IMR-90 (cell line): ENCODE measurements around the gene SHISAL1. TPM values are rescaled to one million over a fixed set of nuclear protein-coding genes. Genes with fewer than 3 reads are reported as not detected.
A peak's percentile ranks its signal among the peaks of the same experiment; 100 is the strongest.

Experiments
- ATAC-seq: fragments of 200-7000 bp; cut with Tn5 transposase; 2 replicates; pipeline ENCODE4 v1.9.1; 2020; ENCODE audit warnings: low read depth, mild to moderate bottlenecking, moderate library complexity
- BruUV-seq: library from RNA; stranded (reverse); fragments of 400-500 nt; replicated peaks from 2 replicates; lab custom pipeline; 2021; lab: Mats Ljungman, UMichigan
- CTCF ChIA-PET: fragments of 300-600 bp; formaldehyde crosslinking; extraction: SDS; loops from one replicate; lab custom pipeline; 2021; ENCODE audit warnings: antibody characterized with exemption; lab: Yijun Ruan, JAX
- POLR2A ChIA-PET: fragments of 300-600 bp; sonication (Branson Sonifier 250); formaldehyde crosslinking; loops from one replicate; lab custom pipeline; 2022; ENCODE audit warnings: antibody characterized with exemption; ENCODE audit not compliant: unreplicated experiment; lab: Charles Lee
- DNase-seq: peaks from one replicate; pipeline ENCODE4 v3.0.0; 2013
- H2AFZ ChIP-seq: replicated peaks from 2 replicates; pipeline ENCODE3; 2013; ENCODE audit warnings: low read length, mild to moderate bottlenecking; ENCODE audit not compliant: poor library complexity
- H2AK5ac ChIP-seq: 2 replicates; pipeline ENCODE4 v1.6.1; 2013; ENCODE audit warnings: low read depth, low read length, inconsistent platforms
- H2AK9ac ChIP-seq: replicated peaks from 2 replicates; pipeline ENCODE3; 2013; ENCODE audit warnings: mild to moderate bottlenecking, low read depth, low read length, moderate library complexity; ENCODE audit not compliant: poor library complexity
- H2BK120ac ChIP-seq: 2 replicates; pipeline ENCODE4 v1.6.1; 2013; ENCODE audit warnings: low read depth, low read length, inconsistent platforms
- H2BK15ac ChIP-seq: 3 replicates; pipeline ENCODE4 v1.6.1; 2013; ENCODE audit warnings: low read depth, low read length, inconsistent platforms
- H2BK20ac ChIP-seq: 2 replicates; pipeline ENCODE4 v1.6.1; 2013; ENCODE audit warnings: low read depth, mild to moderate bottlenecking, inconsistent platforms, low read length, moderate library complexity
- H2BK5ac ChIP-seq: 2 replicates; pipeline ENCODE4 v1.6.1; 2013; ENCODE audit warnings: mild to moderate bottlenecking, low read depth, low read length, inconsistent platforms; ENCODE audit not compliant: poor library complexity, severe bottlenecking
- H3K14ac ChIP-seq: replicated peaks from 2 replicates; pipeline ENCODE4 v1.6.1; 2013; ENCODE audit warnings: low read depth, low read length, inconsistent platforms
- H3K18ac ChIP-seq: 2 replicates; pipeline ENCODE4 v1.6.1; 2013; ENCODE audit warnings: low read depth, low read length, control low read depth
- H3K23ac ChIP-seq: 2 replicates; pipeline ENCODE4 v1.6.1; 2013; ENCODE audit warnings: low read depth, low read length, inconsistent platforms
- H3K27ac ChIP-seq: 2 replicates; pipeline ENCODE4 v1.5.1; 2013; ENCODE audit warnings: mild to moderate bottlenecking, control low read depth, low read length; ENCODE audit not compliant: insufficient read depth
- H3K27me3 ChIP-seq: 2 replicates; pipeline ENCODE4 v1.6.1; 2013; ENCODE audit warnings: low read length; ENCODE audit not compliant: control insufficient read depth, insufficient read depth
- H3K36me3 ChIP-seq: 2 replicates; pipeline ENCODE4 v1.6.1; 2013; ENCODE audit warnings: low read length, mixed read lengths; ENCODE audit not compliant: control insufficient read depth, insufficient read depth
- H3K4ac ChIP-seq: 2 replicates; pipeline ENCODE4 v1.6.1; 2013; ENCODE audit warnings: low read depth, low read length, inconsistent platforms
- H3K4me1 ChIP-seq: 2 replicates; pipeline ENCODE4 v1.6.1; 2013; ENCODE audit warnings: low read length, mixed read lengths; ENCODE audit not compliant: control insufficient read depth, insufficient read depth
- H3K4me2 ChIP-seq: 2 replicates; pipeline ENCODE4 v1.6.1; 2013; ENCODE audit warnings: low read depth, mild to moderate bottlenecking, control low read depth, low read length, moderate library complexity
- H3K4me3 ChIP-seq: 2 replicates; pipeline ENCODE4 v1.5.1; 2013; ENCODE audit warnings: low read depth, mild to moderate bottlenecking, control low read depth, low read length, moderate library complexity; ENCODE audit not compliant: insufficient read depth
- H3K56ac ChIP-seq: 2 replicates; pipeline ENCODE4 v1.6.1; 2013; ENCODE audit warnings: low read length, inconsistent platforms; ENCODE audit not compliant: insufficient read depth; ENCODE audit errors: extremely low read depth
- H3K79me1 ChIP-seq, 2 experiments: 2 replicates each; pipeline ENCODE4 v1.6.1; 2013; ENCODE audit warnings: low read length in 2 of 2, inconsistent platforms in 1 of 2, low read depth in 1 of 2
- H3K9ac ChIP-seq: 2 replicates; pipeline ENCODE4 v1.6.1; 2013; ENCODE audit warnings: low read depth, low read length, control low read depth
- H3K9me1 ChIP-seq: 2 replicates; pipeline ENCODE4 v1.6.1; 2013; ENCODE audit warnings: low read length, inconsistent platforms; ENCODE audit not compliant: insufficient read depth
- H3K9me3 ChIP-seq: 2 replicates; pipeline ENCODE4 v1.6.1; 2013; ENCODE audit warnings: low read length; ENCODE audit not compliant: control insufficient read depth, insufficient read depth
- H4K20me1 ChIP-seq: 2 replicates; pipeline ENCODE4 v1.6.1; 2013; ENCODE audit warnings: low read length, inconsistent platforms; ENCODE audit not compliant: insufficient read depth
- H4K5ac ChIP-seq: 2 replicates; pipeline ENCODE4 v1.6.1; 2013; ENCODE audit warnings: mild to moderate bottlenecking, low read depth, low read length, control low read depth
- H4K8ac ChIP-seq, 2 experiments: 2 replicates each; pipeline ENCODE4 v1.6.1; 2013; ENCODE audit warnings: low read depth in 2 of 2, low read length in 2 of 2, control low read depth in 1 of 2, inconsistent platforms in 1 of 2
- H4K91ac ChIP-seq: 2 replicates; pipeline ENCODE4 v1.6.1; 2013; ENCODE audit warnings: low read depth, low read length, inconsistent platforms; ENCODE audit not compliant: insufficient read depth
- CEBPB ChIP-seq: IDR thresholded peaks from 2 replicates; pipeline ENCODE4 v1.6.1; 2012; ENCODE audit warnings: low read depth, low read length, improper control_type of control experiment
- CHD1 ChIP-seq: IDR thresholded peaks from 2 replicates; pipeline ENCODE4 v1.6.1; 2012; ENCODE audit warnings: low read depth, low read length, improper control_type of control experiment
- FOS ChIP-seq: fragments of 150-350 bp; IDR thresholded peaks from 2 replicates; pipeline ENCODE4 v1.6.1; 2016; ENCODE audit warnings: low read depth, low read length
- MAFK ChIP-seq: IDR thresholded peaks from 2 replicates; pipeline ENCODE4 v1.6.1; 2012; ENCODE audit warnings: low read depth, low read length, improper control_type of control experiment
- MAZ ChIP-seq: IDR thresholded peaks from 2 replicates; pipeline ENCODE4 v1.6.1; 2012; ENCODE audit warnings: low read depth, mild to moderate bottlenecking, low read length, improper control_type of control experiment, moderate library complexity, borderline replicate concordance
- MXI1 ChIP-seq: IDR thresholded peaks from 2 replicates; pipeline ENCODE4 v1.6.1; 2012; ENCODE audit warnings: low read depth, mild to moderate bottlenecking, low read length, moderate library complexity, borderline replicate concordance
- NFE2L2 ChIP-seq: fragments of 150-350 bp; IDR thresholded peaks from 2 replicates; pipeline ENCODE4 v1.6.1; 2016; ENCODE audit warnings: low read depth, mild to moderate bottlenecking, low read length
- RAD21 ChIP-seq: IDR thresholded peaks from 2 replicates; pipeline ENCODE4 v1.6.1; 2012; ENCODE audit warnings: low read length, improper control_type of control experiment
- RFX5 ChIP-seq: IDR thresholded peaks from 2 replicates; pipeline ENCODE4 v1.8.0; 2012; ENCODE audit warnings: low read depth, mild to moderate bottlenecking, low read length, moderate library complexity
- SMC3 ChIP-seq: fragments of 150-350 bp; IDR thresholded peaks from 2 replicates; pipeline ENCODE4 v1.6.1; 2016; ENCODE audit warnings: low read depth, mild to moderate bottlenecking, antibody characterized with exemption, low read length, moderate library complexity
- WGBS, 2 experiments: methylation state at CpG; one replicate each; pipeline versions ENCODE4 v1.1.5 to v1.1.7; 2013; ENCODE audit warnings: missing lambda C conversion rate in 2 of 2; ENCODE audit not compliant: insufficient read length in 1 of 2; ENCODE audit errors: extremely low coverage in 2 of 2; 5-methylcytosine and 5-hydroxymethylcytosine counted together
- dilution Hi-C: fragments of 300-500 bp; cut with HindIII; formaldehyde crosslinking; loops from one replicate; pipeline ENCODE4 v1.14.3; 2018; ENCODE audit warnings: low sequenced_read_pairs; ENCODE audit not compliant: unreplicated experiment
- in situ Hi-C: fragments of 300-500 bp; cut with MboI; formaldehyde crosslinking; loops from 3 replicates; pipeline ENCODE4 v1.14.3; 2019; ENCODE audit warnings: low sequenced_read_pairs, inconsistent platforms, mixed read lengths
- intact Hi-C: fragments of 100-400 bp; cut with micrococcal nuclease; formaldehyde crosslinking; loops from 2 replicates; pipeline ENCODE4 v1.10.0; 2022
- polyA plus RNA-seq, 3 experiments: library from polyadenylated mRNA; depleted of rRNA; stranded (reverse); fragments of >200 nt; gene quantifications; 2 replicates each; pipeline ENCODE4 v1.2.3, GENCODE V29; 2012; ENCODE audit warnings: low replicate concordance in 1 of 3
- total RNA-seq: library from RNA; depleted of rRNA; stranded (reverse); fragments of >200 nt; gene quantifications from 2 replicates; pipeline ENCODE4 v1.2.3, GENCODE V29; 2012
- TF ChIP-seq, protein P1 (sequence below): fragments of 150-350 bp; IDR thresholded peaks from 2 replicates; pipeline ENCODE4 v1.6.1; 2016; ENCODE audit warnings: low read depth, mild to moderate bottlenecking, low read length, moderate library complexity, borderline replicate concordance
- TF ChIP-seq, protein P2 (sequence below): conservative IDR thresholded peaks from 2 replicates; pipeline ENCODE4 v1.5.1; 2012; ENCODE audit warnings: mild to moderate bottlenecking, low read depth, low read length, improper control_type of control experiment
- TF ChIP-seq, protein P3 (sequence below): fragments of 150-350 bp; IDR thresholded peaks from 2 replicates; pipeline ENCODE4 v1.6.1; 2017; ENCODE audit warnings: mild to moderate bottlenecking, antibody characterized with exemption, low read length, low read depth

SHISAL1 gene
- total and polyA plus RNA-seq, 2 of the 4 experiments (the other 2 are of a cell fraction) = 1.0 to 1.4 TPM

DNA sequence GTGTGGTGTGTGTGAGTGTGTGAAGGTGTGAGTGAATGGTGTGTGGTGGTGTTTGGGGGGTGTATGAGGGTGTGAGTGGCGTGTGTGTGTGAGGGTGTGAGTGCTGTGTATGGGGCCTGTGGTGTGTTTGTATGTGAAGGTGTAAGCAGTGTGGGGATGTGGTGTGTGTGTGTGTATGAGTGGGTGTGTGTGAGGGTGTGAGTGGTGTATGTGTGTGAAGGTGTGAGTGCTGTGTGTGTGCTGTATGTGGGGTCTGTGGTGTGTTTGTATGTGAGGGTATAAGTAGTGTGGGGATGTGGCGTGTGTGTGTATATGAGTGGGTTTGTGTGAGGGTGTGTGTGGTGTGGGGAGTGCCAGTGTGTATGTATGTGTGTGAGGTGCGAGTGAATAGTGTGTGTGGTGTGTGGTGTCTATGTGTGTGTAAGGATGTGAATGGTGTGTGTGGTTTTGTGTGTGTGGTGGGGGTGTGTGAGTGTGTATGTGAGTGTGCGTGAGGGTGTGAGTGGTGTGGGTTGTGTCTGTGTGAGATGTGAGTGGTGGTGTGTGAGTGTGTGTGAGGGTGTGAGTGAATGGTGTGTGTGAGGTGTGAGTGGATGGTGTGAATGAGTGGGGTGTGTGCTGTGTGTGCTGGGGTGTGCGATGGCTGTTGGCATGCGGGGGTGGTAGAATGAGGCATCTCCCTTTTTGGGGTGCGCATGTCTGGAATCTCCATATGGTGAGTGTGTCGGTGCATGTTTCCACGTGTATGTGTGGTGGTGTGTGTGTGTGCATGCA, 22.5 kb upstream of the SHISAL1 start:
- H2AK5ac ChIP-seq = peak overlapping the region; percentile 98
- TF ChIP-seq SMC3 = no peak
- TF ChIP-seq, protein P1, sequence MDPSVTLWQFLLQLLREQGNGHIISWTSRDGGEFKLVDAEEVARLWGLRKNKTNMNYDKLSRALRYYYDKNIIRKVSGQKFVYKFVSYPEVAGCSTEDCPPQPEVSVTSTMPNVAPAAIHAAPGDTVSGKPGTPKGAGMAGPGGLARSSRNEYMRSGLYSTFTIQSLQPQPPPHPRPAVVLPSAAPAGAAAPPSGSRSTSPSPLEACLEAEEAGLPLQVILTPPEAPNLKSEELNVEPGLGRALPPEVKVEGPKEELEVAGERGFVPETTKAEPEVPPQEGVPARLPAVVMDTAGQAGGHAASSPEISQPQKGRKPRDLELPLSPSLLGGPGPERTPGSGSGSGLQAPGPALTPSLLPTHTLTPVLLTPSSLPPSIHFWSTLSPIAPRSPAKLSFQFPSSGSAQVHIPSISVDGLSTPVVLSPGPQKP = no peak
- TF ChIP-seq NFE2L2 = no peak
- no peak for TF ChIP-seq CEBPB
- TF ChIP-seq MAZ = no peak
- TF ChIP-seq MAFK = no peak
- TF ChIP-seq, protein P2, sequence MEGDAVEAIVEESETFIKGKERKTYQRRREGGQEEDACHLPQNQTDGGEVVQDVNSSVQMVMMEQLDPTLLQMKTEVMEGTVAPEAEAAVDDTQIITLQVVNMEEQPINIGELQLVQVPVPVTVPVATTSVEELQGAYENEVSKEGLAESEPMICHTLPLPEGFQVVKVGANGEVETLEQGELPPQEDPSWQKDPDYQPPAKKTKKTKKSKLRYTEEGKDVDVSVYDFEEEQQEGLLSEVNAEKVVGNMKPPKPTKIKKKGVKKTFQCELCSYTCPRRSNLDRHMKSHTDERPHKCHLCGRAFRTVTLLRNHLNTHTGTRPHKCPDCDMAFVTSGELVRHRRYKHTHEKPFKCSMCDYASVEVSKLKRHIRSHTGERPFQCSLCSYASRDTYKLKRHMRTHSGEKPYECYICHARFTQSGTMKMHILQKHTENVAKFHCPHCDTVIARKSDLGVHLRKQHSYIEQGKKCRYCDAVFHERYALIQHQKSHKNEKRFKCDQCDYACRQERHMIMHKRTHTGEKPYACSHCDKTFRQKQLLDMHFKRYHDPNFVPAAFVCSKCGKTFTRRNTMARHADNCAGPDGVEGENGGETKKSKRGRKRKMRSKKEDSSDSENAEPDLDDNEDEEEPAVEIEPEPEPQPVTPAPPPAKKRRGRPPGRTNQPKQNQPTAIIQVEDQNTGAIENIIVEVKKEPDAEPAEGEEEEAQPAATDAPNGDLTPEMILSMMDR = no peak
- TF ChIP-seq CHD1 = no peak
- TF ChIP-seq MXI1 = no peak
- no peak for TF ChIP-seq RFX5
- TF ChIP-seq, protein P3, sequence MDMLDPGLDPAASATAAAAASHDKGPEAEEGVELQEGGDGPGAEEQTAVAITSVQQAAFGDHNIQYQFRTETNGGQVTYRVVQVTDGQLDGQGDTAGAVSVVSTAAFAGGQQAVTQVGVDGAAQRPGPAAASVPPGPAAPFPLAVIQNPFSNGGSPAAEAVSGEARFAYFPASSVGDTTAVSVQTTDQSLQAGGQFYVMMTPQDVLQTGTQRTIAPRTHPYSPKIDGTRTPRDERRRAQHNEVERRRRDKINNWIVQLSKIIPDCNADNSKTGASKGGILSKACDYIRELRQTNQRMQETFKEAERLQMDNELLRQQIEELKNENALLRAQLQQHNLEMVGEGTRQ = no peak
- no peak for TF ChIP-seq FOS
- TF ChIP-seq RAD21 = no peak
- no peak overlapping the region for H3K4me3 ChIP-seq
- intact Hi-C loops = no loop called here
- H2AK9ac ChIP-seq = peak overlapping the region; percentile 29
- BruUV-seq = no TSS peak
- H3K9me3 ChIP-seq = no peaks in the 10 kb centered on the region
- H4K8ac ChIP-seq = no peak overlapping the region
- 0 out of 2 replicates have a peak, but pooled peaks cover 3% of the 10 kb centered on the region for H4K20me1 ChIP-seq
- dilution Hi-C loops = no loop called here
- H2BK20ac ChIP-seq = no peak overlapping the region
- DNase-seq (no peak), ATAC-seq (no peak)
- ChIA-PET POLR2A (no interaction called here), CTCF (no interaction called here)
- no peak overlapping the region for H3K18ac ChIP-seq
- WGBS, 2 experiments = 99 to 100% methylated on average over 1 to 8 of the region's 9 CpGs
- H3K79me1 ChIP-seq = no peaks in the 10 kb centered on the region
- H2AFZ ChIP-seq = peak overlapping the region; percentile 55
- H2BK15ac ChIP-seq = peak overlapping the region; percentile 69; the same call in 2 of the 3 replicates
- no peak overlapping the region for H3K27ac ChIP-seq
- peak overlapping the region; percentile 15; the same call in 1 of the 2 replicates for H3K14ac ChIP-seq
- peak overlapping the region; percentile 23; the same call in 1 of the 2 replicates for H2BK120ac ChIP-seq
- no peak overlapping the region for H4K5ac ChIP-seq
- peaks cover 18% of the 10 kb centered on the region; the same call in 1 of the 2 replicates for H3K9me1 ChIP-seq
- H3K27me3 ChIP-seq = peaks cover 10% of the 10 kb centered on the region
- no peak overlapping the region for H3K9ac ChIP-seq
- H3K4ac ChIP-seq = peak overlapping the region; percentile 6
- H3K4me2 ChIP-seq = no peak overlapping the region
- peaks cover 11% of the 10 kb centered on the region for H3K4me1 ChIP-seq
- H3K56ac ChIP-seq = no peak overlapping the region
- in situ Hi-C loops = loop anchor here (10.0 kb wide), 1 partner anchor 340 kb away; no protein-coding TSS in a partner anchor
- H3K36me3 ChIP-seq = no peaks in the 10 kb centered on the region
- H2BK5ac ChIP-seq = peak overlapping the region; percentile 93
- peak overlapping the region; percentile 15; the same call in 1 of the 2 replicates for H4K91ac ChIP-seq
- no peak overlapping the region for H3K23ac ChIP-seq
